ENCODE results near the gene CLDN25.
"Not testable (repeated sequence)": the region's sequence is repeated elsewhere in the genome, so short reads cannot be mapped to it uniquely, and the experiment has no call there.

CLDN25 gene

DNA sequence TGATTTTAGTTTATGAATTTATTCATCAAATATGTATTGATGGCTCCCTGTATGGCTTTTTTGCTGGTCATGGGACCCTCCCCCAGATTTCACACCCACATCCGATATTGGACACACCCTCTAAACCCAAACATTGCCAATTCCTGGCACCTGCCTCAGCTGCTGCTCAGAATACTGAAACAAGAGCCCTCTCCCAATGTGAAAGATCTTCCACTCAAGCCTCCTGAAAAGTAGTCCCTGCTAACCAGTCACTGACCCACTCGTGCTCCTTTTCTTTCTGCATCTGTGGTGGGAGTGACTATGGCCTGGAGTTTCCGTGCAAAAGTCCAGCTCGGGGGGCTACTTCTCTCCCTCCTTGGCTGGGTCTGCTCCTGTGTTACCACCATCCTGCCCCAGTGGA lies at the start of gene CLDN25:
Gene CLDN25, plus strand, starts transcription at position 301 of the 400 bp plus-strand sequence. Its CDS starts 0 bp downstream, at position 301.
- Histone ChIP-seq H3K27ac (ENCODE audit: low read depth, low read length) (no peak within 1 kb of the TSS), H3K4me3 (ENCODE audit: low read depth in 1 of 5, low read length in 5 of 5) (no peak within 1 kb of the TSS), H3K4me1 (ENCODE audit: control insufficient read depth in 5 of 5, insufficient read depth in 5 of 5, low read length in 5 of 5) (peaks cover 0 to 6% (median 0%) of the 10 kb centered on the region in 5 donors), H3K27me3 (ENCODE audit: control insufficient read depth in 5 of 5, insufficient read depth in 4 of 5, low read length in 5 of 5) (peaks cover 0 to 7% (median 0%) of the 10 kb centered on the region in 5 donors), H3K9me3 (ENCODE audit: control insufficient read depth in 5 of 5, low read length in 5 of 5) (no peaks in the 10 kb centered on the region), H3K9ac (ENCODE audit: low read length in 5 of 5) (no peak within 1 kb of the TSS), H3K36me3 (ENCODE audit: control insufficient read depth in 5 of 5, insufficient read depth in 5 of 5, low read length in 5 of 5) (no peaks in the 10 kb centered on the region)

DNA sequence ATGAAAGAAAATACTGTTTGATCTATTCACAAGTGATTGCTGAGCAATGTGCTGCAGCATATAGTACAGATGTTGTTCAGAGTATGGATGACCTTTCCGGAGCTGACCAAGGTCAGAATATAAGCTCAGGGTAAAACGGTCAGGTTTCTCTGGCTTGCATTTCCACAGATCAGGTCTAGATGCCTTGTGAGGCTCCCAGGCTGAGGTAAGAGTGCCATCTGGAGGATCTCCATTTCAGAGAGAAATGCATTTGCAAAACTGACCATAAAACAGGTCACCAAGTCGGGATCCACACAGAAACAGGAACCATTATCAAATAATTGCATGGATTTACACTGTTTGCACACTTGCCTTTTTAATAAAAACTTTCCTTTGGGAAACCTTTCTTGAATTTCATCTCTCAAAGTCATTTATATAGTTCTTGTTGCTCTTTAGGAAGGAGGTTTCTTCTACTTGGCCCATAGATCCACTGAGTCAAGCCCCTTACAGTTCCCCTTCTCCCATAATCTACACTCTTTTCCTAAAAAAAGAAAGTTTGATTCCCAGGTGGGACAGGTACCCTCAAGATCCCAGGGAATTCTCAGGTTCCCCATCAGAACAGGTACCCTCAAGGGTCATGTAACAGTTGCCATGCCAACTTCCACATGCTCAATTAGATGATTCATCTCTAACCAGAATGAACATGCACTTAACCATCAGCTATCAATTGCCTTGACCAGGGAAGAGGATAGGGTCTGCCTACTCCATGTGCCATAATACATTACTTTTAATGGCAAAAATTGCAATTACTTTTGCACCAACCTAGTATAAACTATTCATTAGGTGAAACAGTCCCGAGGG lies 48.5 kb upstream of the CLDN25 start:
- Histone ChIP-seq H3K9ac (ENCODE audit: low read length in 5 of 5) (peak overlapping the region in 1 of 5 donors; percentile 13), H3K4me3 (ENCODE audit: low read depth in 1 of 5, low read length in 5 of 5) (no peak overlapping the region), H3K27me3 (ENCODE audit: control insufficient read depth in 5 of 5, insufficient read depth in 4 of 5, low read length in 5 of 5) (no peaks in the 10 kb centered on the region), H3K36me3 (ENCODE audit: control insufficient read depth in 5 of 5, insufficient read depth in 5 of 5, low read length in 5 of 5) (peaks cover 12 to 30% (median 15%) of the 10 kb centered on the region in 5 donors), H3K9me3 (ENCODE audit: control insufficient read depth in 5 of 5, low read length in 5 of 5) (no peaks in the 10 kb centered on the region), H3K27ac (ENCODE audit: low read depth, low read length) (no peak overlapping the region), H3K4me1 (ENCODE audit: control insufficient read depth in 5 of 5, insufficient read depth in 5 of 5, low read length in 5 of 5) (peaks cover 0 to 33% (median 11%) of the 10 kb centered on the region in 5 donors)

DNA sequence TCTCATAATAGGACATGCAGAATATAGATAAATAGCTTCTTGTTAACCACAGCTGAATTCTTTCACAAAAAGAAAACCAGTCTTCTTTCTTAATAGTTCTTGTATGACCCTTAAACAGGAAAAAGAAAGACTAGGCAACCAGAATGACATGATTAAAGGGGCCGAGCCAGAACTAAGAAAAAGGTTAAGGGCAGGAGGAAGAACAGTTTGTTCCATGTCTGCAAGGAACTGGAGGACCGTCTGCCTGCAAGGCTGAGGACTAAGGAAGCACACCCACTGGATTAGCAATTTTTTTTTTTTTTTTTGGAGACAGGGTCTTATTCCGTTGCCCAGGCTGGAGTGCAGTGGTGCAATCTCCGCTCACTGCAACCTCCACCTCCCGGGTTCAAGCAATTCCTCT lies 47.5 kb upstream of the CLDN25 start:
- Histone ChIP-seq H3K9ac (ENCODE audit: low read length in 5 of 5) (peak overlapping the region in 1 of 5 donors; percentile 23), H3K9me3 (ENCODE audit: control insufficient read depth in 5 of 5, low read length in 5 of 5) (no peaks in the 10 kb centered on the region), H3K4me3 (ENCODE audit: low read depth in 1 of 5, low read length in 5 of 5) (no peak overlapping the region), H3K27ac (ENCODE audit: low read depth, low read length) (no peak overlapping the region), H3K27me3 (ENCODE audit: control insufficient read depth in 5 of 5, insufficient read depth in 4 of 5, low read length in 5 of 5) (no peaks in the 10 kb centered on the region), H3K36me3 (ENCODE audit: control insufficient read depth in 5 of 5, insufficient read depth in 5 of 5, low read length in 5 of 5) (peaks cover 22 to 40% (median 25%) of the 10 kb centered on the region in 5 donors), H3K4me1 (ENCODE audit: control insufficient read depth in 5 of 5, insufficient read depth in 5 of 5, low read length in 5 of 5) (peaks cover 0 to 33% (median 11%) of the 10 kb centered on the region in 5 donors)

GRCh38 chr11:113736323-113736722 lies 43.3 kb upstream of the CLDN25 start:
- Histone ChIP-seq H3K4me1 (ENCODE audit: control insufficient read depth in 5 of 5, insufficient read depth in 5 of 5, low read length in 5 of 5) (peaks cover 0 to 12% (median 10%) of the 10 kb centered on the region in 5 donors), H3K27ac (ENCODE audit: low read depth, low read length) (no peak overlapping the region), H3K36me3 (ENCODE audit: control insufficient read depth in 5 of 5, insufficient read depth in 5 of 5, low read length in 5 of 5) (peaks cover 47 to 72% (median 59%) of the 10 kb centered on the region in 5 donors)

DNA sequence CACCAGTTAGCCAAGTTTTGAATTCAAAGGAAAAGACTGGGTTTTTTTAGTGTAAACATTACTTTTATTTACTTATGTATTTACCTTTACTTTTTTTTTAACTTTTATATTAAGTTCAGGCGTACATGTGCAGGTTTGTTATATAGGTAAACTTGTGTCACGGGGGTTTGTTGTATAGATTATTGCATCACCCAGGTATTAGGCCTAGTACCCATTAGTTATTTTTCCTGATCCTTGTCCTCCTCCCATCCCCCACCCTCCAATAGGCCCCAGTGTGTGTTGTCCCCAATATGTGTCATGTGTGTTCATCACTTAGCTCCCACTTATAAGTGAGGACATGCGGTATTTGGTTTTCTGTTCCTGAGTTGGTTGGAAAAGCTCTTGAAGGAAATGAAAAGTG lies 26.7 kb upstream of the CLDN25 start:
- no peaks in the 10 kb centered on the region for H3K9me3 ChIP-seq (ENCODE audit: control insufficient read depth in 5 of 5, low read length in 5 of 5)
- no peaks in the 10 kb centered on the region for H3K27me3 ChIP-seq (ENCODE audit: control insufficient read depth in 5 of 5, insufficient read depth in 4 of 5, low read length in 5 of 5)
- H3K27ac ChIP-seq (ENCODE audit: low read depth, low read length): no peak overlapping the region
- H3K36me3 ChIP-seq (ENCODE audit: control insufficient read depth in 5 of 5, insufficient read depth in 5 of 5, low read length in 5 of 5): peaks cover 29 to 56% (median 44%) of the 10 kb centered on the region in 5 donors
- no peak overlapping the region for H3K9ac ChIP-seq (ENCODE audit: low read length in 5 of 5)
- H3K4me1 ChIP-seq (ENCODE audit: control insufficient read depth in 5 of 5, insufficient read depth in 5 of 5, low read length in 5 of 5): no peaks in the 10 kb centered on the region
- no peak overlapping the region for H3K4me3 ChIP-seq (ENCODE audit: low read depth in 1 of 5, low read length in 5 of 5)

More at GRCh38 chr11:113736323-113736722, 43.3 kb upstream of the CLDN25 start:
- Histone ChIP-seq H3K9ac (ENCODE audit: low read length in 5 of 5) (no peak overlapping the region), H3K4me3 (ENCODE audit: low read depth in 1 of 5, low read length in 5 of 5) (no peak overlapping the region), H3K9me3 (ENCODE audit: control insufficient read depth in 5 of 5, low read length in 5 of 5) (no peaks in the 10 kb centered on the region), H3K27me3 (ENCODE audit: control insufficient read depth in 5 of 5, insufficient read depth in 4 of 5, low read length in 5 of 5) (no peaks in the 10 kb centered on the region)

DNA sequence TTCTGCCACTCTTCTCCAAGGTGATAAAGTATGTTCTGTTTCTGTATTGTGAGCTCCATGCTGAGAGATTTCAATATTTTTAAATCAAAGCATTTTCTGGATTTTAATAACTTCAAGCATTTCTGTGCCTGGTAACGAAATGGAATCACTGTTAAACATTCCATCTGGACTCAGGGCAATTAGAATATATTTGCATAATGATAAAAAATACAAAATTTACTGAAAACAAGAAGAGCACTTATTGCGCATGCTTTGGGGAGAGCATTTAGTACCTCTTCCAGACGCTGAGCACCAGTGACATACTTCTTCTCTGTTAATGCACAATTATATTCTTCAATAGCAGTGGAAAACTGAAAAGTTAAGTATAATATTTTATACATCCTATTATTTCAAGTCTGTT lies 19.4 kb upstream of the CLDN25 start:
- Histone ChIP-seq H3K27ac (ENCODE audit: low read depth, low read length) (no peak overlapping the region), H3K4me1 (ENCODE audit: control insufficient read depth in 5 of 5, insufficient read depth in 5 of 5, low read length in 5 of 5) (peaks cover 0 to 5% (median 0%) of the 10 kb centered on the region in 5 donors), H3K4me3 (ENCODE audit: low read depth in 1 of 5, low read length in 5 of 5) (no peak overlapping the region), H3K27me3 (ENCODE audit: control insufficient read depth in 5 of 5, insufficient read depth in 4 of 5, low read length in 5 of 5) (no peaks in the 10 kb centered on the region), H3K36me3 (ENCODE audit: control insufficient read depth in 5 of 5, insufficient read depth in 5 of 5, low read length in 5 of 5) (peaks cover 31 to 61% (median 43%) of the 10 kb centered on the region in 5 donors), H3K9me3 (ENCODE audit: control insufficient read depth in 5 of 5, low read length in 5 of 5) (no peaks in the 10 kb centered on the region), H3K9ac (ENCODE audit: low read length in 5 of 5) (no peak overlapping the region)

DNA sequence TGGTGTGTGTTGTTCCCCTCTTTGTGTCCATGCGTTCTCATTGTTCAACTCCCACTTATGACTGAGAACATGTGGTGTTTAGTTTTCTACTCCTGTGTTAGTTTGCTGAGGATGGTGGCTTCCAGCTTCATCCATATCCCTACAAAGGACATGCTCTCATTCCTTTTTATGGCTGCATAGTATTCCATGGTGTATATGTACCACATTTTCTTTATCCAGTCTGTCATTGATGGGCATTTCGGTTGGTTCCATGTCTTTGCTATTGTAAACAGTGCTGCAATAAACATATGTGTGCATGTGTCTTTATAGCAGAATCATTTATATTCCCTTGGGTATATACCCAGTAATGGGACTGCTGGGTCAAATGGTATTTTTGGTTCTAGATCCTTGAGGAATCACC lies 16.6 kb upstream of the CLDN25 start:
- not testable (repeated sequence) for H3K27me3 ChIP-seq (ENCODE audit: control insufficient read depth in 5 of 5, insufficient read depth in 4 of 5, low read length in 5 of 5); H3K4me1 ChIP-seq (ENCODE audit: control insufficient read depth in 5 of 5, insufficient read depth in 5 of 5, low read length in 5 of 5); H3K9ac ChIP-seq (ENCODE audit: low read length in 5 of 5); H3K9me3 ChIP-seq (ENCODE audit: control insufficient read depth in 5 of 5, low read length in 5 of 5); H3K27ac ChIP-seq (ENCODE audit: low read depth, low read length); H3K4me3 ChIP-seq (ENCODE audit: low read depth in 1 of 5, low read length in 5 of 5)
- peaks cover 20 to 50% (median 34%) of the 10 kb centered on the region in 5 donors for H3K36me3 ChIP-seq (ENCODE audit: control insufficient read depth in 5 of 5, insufficient read depth in 5 of 5, low read length in 5 of 5)

GRCh38 chr11:113764527-113765219 lies 14.9 kb upstream of the CLDN25 start:
- H3K27ac ChIP-seq (ENCODE audit: low read depth, low read length): no peak overlapping the region
- peaks cover 9 to 44% (median 26%) of the 10 kb centered on the region in 5 donors for H3K36me3 ChIP-seq (ENCODE audit: control insufficient read depth in 5 of 5, insufficient read depth in 5 of 5, low read length in 5 of 5)
- no peak overlapping the region for H3K4me3 ChIP-seq (ENCODE audit: low read depth in 1 of 5, low read length in 5 of 5)
- peaks cover 0 to 2% (median 0%) of the 10 kb centered on the region in 5 donors for H3K4me1 ChIP-seq (ENCODE audit: control insufficient read depth in 5 of 5, insufficient read depth in 5 of 5, low read length in 5 of 5)
- H3K9ac ChIP-seq (ENCODE audit: low read length in 5 of 5): no peak overlapping the region
- H3K27me3 ChIP-seq (ENCODE audit: control insufficient read depth in 5 of 5, insufficient read depth in 4 of 5, low read length in 5 of 5): no peaks in the 10 kb centered on the region
- no peaks in the 10 kb centered on the region for H3K9me3 ChIP-seq (ENCODE audit: control insufficient read depth in 5 of 5, low read length in 5 of 5)

GRCh38 chr11:113771964-113772363 lies 7.6 kb upstream of the CLDN25 start:
- H3K4me3 ChIP-seq (ENCODE audit: low read depth in 1 of 5, low read length in 5 of 5): peak overlapping the region in 2 of 5 donors; percentile 29 to 97
- H3K27me3 ChIP-seq (ENCODE audit: control insufficient read depth in 5 of 5, insufficient read depth in 4 of 5, low read length in 5 of 5): no peaks in the 10 kb centered on the region
- no peak overlapping the region for H3K27ac ChIP-seq (ENCODE audit: low read depth, low read length)
- peak overlapping the region in 1 of 5 donors; percentile 44 for H3K9ac ChIP-seq (ENCODE audit: low read length in 5 of 5)
- H3K36me3 ChIP-seq (ENCODE audit: control insufficient read depth in 5 of 5, insufficient read depth in 5 of 5, low read length in 5 of 5): peaks cover 5 to 20% (median 13%) of the 10 kb centered on the region in 5 donors
- H3K4me1 ChIP-seq (ENCODE audit: control insufficient read depth in 5 of 5, insufficient read depth in 5 of 5, low read length in 5 of 5): peaks cover 0 to 16% (median 12%) of the 10 kb centered on the region in 5 donors
- no peaks in the 10 kb centered on the region for H3K9me3 ChIP-seq (ENCODE audit: control insufficient read depth in 5 of 5, low read length in 5 of 5)

DNA sequence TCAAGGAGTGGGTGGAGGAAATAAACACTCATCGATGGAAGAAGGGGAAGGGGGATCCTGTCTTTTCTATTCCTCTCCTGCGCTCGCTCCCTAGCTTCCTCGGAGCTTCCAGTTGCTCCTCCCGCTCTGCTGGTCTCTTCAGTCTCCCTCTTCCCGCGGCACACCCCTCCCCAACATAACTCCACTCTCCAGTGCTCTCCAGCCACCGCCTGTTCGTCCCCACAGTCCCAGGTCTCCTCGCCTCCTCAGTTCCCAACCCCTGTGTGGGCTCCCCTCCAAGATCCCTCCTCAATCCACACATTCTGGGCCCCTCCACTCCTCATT lies 6.5 kb upstream of the CLDN25 start:
- Histone ChIP-seq H3K27me3 (ENCODE audit: control insufficient read depth in 5 of 5, insufficient read depth in 4 of 5, low read length in 5 of 5) (no peaks in the 10 kb centered on the region), H3K36me3 (ENCODE audit: control insufficient read depth in 5 of 5, insufficient read depth in 5 of 5, low read length in 5 of 5) (peaks cover 4 to 10% (median 8%) of the 10 kb centered on the region in 5 donors), H3K9ac (ENCODE audit: low read length in 5 of 5) (peak overlapping the region; percentile 93 to 99 (median 97)), H3K4me3 (ENCODE audit: low read depth in 1 of 5, low read length in 5 of 5) (peak overlapping the region; percentile 86 to 99 (median 95)), H3K27ac (ENCODE audit: low read depth, low read length) (peak overlapping the region; percentile 85), H3K4me1 (ENCODE audit: control insufficient read depth in 5 of 5, insufficient read depth in 5 of 5, low read length in 5 of 5) (peaks cover 0 to 16% (median 14%) of the 10 kb centered on the region in 5 donors), H3K9me3 (ENCODE audit: control insufficient read depth in 5 of 5, low read length in 5 of 5) (no peaks in the 10 kb centered on the region)

All from subcutaneous abdominal adipose tissue (tissue), 5 donors.